IPS-NIHi7 (cell line): Measurements from ENCODE around the gene MMD.

Source experiments
- DNase-seq: peaks from one replicate; pipeline ENCODE4 v3.0.0; 2012; ENCODE audit warnings: mixed read lengths; ENCODE audit errors: extremely low spot score

MMD gene

GRCh38 chr17:55354010-55354409 lies 67.6 kb downstream of the MMD start:
- no peak for DNase-seq

GRCh38 chr17:55351226-55351625 lies 70.4 kb downstream of the MMD start:
- no peak for DNase-seq

- peak; percentile 22 for DNase-seq
Measured at GRCh38 chr17:55350825-55351205, 70.8 kb downstream of the MMD start.

DNA sequence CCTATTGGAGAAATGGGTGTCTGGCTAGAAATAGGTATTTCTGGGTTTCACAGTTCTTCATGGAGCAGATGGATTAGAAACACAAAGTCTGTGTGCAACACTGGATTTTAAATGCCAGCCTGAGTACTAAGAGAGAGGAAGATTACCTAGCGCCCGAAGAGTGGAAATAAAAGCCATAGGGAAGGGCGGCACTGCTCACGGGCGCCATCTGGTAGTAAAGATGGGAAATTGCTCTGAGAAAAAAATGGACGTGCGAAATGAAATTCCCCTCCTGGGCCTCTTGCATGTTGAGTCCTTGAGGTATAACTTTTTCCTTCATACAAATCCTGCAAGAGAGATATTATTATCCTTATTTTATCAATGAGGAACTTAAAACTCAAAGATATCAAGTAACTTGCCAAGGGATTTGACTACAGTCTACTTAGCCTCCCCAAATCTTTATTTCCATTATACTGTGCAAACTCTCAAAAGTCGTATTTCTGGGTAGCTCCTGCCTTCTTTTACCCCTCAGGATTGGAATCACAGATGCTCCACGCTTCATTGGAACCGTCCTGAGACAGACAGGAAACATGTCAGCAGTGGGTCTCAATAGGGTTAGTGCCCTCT lies 72.8 kb downstream of the MMD start:
- peak; percentile 60 for DNase-seq

- no peak for DNase-seq
Measured at GRCh38 chr17:55347341-55347740, 74.3 kb downstream of the MMD start.

DNA sequence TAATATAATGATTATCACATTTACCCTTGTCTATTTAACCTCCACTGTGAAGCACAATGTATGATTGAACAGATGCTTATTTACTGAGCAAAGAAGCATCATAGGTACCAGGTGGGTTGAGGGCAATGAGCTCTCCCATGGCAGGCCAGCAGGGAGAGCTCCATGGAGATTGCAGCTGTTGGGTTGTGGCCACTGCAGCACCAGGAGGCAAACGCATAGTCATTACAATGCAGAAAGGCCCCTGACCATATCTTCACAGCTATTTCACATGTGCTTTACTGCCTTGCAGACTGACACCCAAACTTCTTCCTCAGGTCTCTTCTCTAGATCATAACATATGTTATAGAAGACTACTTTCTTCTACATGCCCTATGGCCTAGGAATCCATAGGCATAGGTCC lies 75.0 kb downstream of the MMD start:
- DNase-seq: no peak

DNA sequence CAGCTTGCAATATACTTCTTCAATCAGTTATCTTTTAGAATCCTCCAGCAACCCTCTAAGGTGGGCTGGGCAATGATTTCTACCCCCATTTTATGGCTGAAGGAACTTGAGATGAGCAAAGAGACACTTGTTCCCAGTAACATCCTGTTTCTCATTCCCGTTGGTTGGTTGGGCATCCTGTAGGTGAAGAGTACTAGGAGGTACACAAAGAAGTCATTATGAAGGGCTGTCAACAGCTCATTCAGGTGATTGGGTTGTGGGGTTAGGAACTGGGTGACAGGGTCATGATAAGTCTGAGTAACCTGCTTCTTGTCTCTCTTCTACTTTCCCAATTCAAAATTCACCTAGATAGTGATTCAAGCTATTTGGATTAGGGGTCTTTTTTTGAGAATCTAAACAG lies 76.5 kb downstream of the MMD start:
- no peak for DNase-seq

- no peak for DNase-seq
Measured at GRCh38 chr17:55344514-55344997, 77.1 kb downstream of the MMD start.

- DNase-seq: no peak
Measured at GRCh38 chr17:55343900-55344513, 77.6 kb downstream of the MMD start.

DNA sequence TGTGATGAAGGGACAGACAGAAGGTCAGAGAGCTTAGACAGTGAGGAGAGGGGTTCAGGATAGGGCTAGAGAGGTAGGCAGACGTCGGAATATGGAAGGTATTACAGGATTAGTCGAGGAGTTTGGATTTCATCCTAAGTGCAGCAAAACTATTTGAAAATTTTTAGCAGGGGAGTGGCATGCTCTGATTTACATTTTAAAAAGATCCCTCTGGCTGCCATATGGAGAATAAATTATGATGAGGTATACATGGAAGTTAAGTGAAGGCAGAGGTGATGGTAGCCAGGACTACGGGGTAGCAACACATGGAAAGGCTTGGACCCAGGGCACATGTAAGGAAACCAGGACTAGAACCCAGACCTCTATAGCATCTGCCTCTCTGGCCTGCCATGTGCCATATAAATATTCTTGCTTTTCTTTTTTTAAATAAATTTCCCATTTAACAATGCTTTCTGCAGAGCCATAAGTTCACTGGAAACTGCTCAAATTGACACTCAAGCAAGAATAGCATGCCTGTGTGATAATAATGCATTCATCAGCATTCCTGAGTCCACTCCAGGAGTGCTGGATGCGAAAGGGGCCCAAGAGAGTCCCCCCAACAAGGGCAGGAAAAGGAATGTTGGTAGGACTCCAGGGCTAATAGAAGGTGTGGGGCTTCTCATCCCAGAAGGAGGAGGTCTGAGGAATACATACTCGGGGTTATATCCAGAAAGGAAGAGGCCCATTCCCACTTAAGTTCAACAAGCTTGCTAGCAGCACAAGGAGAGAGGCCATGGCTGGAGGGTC lies 78.6 kb downstream of the MMD start:
- no peak for DNase-seq
